ENCODE results near the gene SLC31A2. TPM values are rescaled to one million over a fixed set of nuclear protein-coding genes. Genes with fewer than 3 reads are reported as not detected.

Gene SLC31A2
- total RNA-seq, 1 experiment from 2014 or later, result 9.8 TPM

- DNase-seq (ENCODE audit: low spot score), result no peak
Observed at GRCh38 chr9:113151696-113152630, 1.2 kb downstream of the SLC31A2 start.

GRCh38 chr9:113152699-113153098 lies 1.9 kb downstream of the SLC31A2 start:
- no peak for DNase-seq (ENCODE audit: low spot score)

- no peak for DNase-seq (ENCODE audit: low spot score)
Observed at GRCh38 chr9:113153599-113153998, 2.8 kb downstream of the SLC31A2 start.

- peak; percentile 43 for DNase-seq (ENCODE audit: low spot score)
Observed at GRCh38 chr9:113154471-113154870, 3.7 kb downstream of the SLC31A2 start.

- DNase-seq (ENCODE audit: low spot score), result no peak
Observed at GRCh38 chr9:113154946-113155345, 4.1 kb downstream of the SLC31A2 start.

- DNase-seq (ENCODE audit: low spot score), result no peak
Observed at GRCh38 chr9:113155911-113156588, 5.2 kb downstream of the SLC31A2 start.

- no peak for DNase-seq (ENCODE audit: low spot score)
Observed at GRCh38 chr9:113156880-113157279, 6.1 kb downstream of the SLC31A2 start.

- no peak for DNase-seq (ENCODE audit: low spot score)
Observed at GRCh38 chr9:113158446-113158845, 7.6 kb downstream of the SLC31A2 start.

- DNase-seq (ENCODE audit: low spot score), result no peak
Observed at GRCh38 chr9:113160571-113160970, 9.8 kb downstream of the SLC31A2 start.

GRCh38 chr9:113163001-113163400 lies 12.2 kb downstream of the SLC31A2 start:
- DNase-seq (ENCODE audit: low spot score), result no peak

- DNase-seq (ENCODE audit: low spot score), result no peak
Observed at GRCh38 chr9:113164536-113165300, 13.9 kb downstream of the SLC31A2 start.

- no peak for DNase-seq (ENCODE audit: low spot score)
Observed at GRCh38 chr9:113166039-113166438, 15.2 kb downstream of the SLC31A2 start.

GRCh38 chr9:113168809-113169208 lies 18.0 kb downstream of the SLC31A2 start:
- DNase-seq (ENCODE audit: low spot score), result no peak

GRCh38 chr9:113173341-113173740 lies 22.5 kb downstream of the SLC31A2 start:
- no peak for DNase-seq (ENCODE audit: low spot score)

- no peak for DNase-seq (ENCODE audit: low spot score)
Observed at GRCh38 chr9:113176803-113177202, 26.0 kb downstream of the SLC31A2 start.

GRCh38 chr9:113177251-113177650 lies 26.4 kb downstream of the SLC31A2 start:
- no peak for DNase-seq (ENCODE audit: low spot score)

- DNase-seq (ENCODE audit: low spot score), result no peak
Observed at GRCh38 chr9:113178087-113178486, 27.3 kb downstream of the SLC31A2 start.

- DNase-seq (ENCODE audit: low spot score), result no peak
Observed at GRCh38 chr9:113179839-113180238, 29.0 kb downstream of the SLC31A2 start.

- no peak for DNase-seq (ENCODE audit: low spot score)
Observed at GRCh38 chr9:113181165-113181564, 30.4 kb downstream of the SLC31A2 start.

GRCh38 chr9:113183956-113184488 lies 33.2 kb downstream of the SLC31A2 start:
- DNase-seq (ENCODE audit: low spot score), result no peak

GRCh38 chr9:113184539-113184938 lies 33.7 kb downstream of the SLC31A2 start:
- DNase-seq (ENCODE audit: low spot score), result no peak

- DNase-seq (ENCODE audit: low spot score), result no peak
Observed at GRCh38 chr9:113185271-113185670, 34.5 kb downstream of the SLC31A2 start.
